ENCODE results near the gene ATP8A1.
"Not testable (repeated sequence)": the region's sequence is repeated elsewhere in the genome, so short reads cannot be mapped to it uniquely, and the experiment has no call there.

The ATP8A1 gene

GRCh38 chr4:42486156-42486555 is 170.7 kb downstream of the ATP8A1 start:
- in situ Hi-C loops (cut with MboI; ENCODE audit: low sequenced_read_pairs); H3K9me3 ChIP-seq; DNase-seq (ENCODE audit: low spot score in 2 of 2); H3K4me3 ChIP-seq; H3K27me3 ChIP-seq (ENCODE audit: low read depth); H3K36me3 ChIP-seq (replicated peaks): not testable (repeated sequence)
- peaks cover 49% of the 10 kb centered on the region for H3K4me1 ChIP-seq

DNA sequence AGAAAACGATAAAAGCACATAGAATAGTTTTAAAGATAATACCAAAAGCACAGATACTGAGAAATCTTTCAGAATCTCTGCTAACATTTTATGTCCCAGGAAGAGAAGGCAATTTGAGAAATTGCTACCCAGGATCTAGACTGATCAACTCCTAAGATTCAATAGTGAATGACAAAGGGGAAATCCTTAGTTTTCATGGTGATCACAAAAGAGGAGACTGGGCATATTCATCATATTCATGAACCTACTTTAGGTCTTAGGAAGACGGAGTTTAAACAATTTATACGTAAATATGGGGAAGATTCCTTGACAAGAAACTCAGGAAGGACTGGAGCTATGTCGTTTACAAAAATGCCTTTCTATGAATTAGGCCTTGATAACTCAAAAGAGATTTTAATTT is 172.3 kb downstream of the ATP8A1 start:
- H3K4me1 ChIP-seq: peaks cover 49% of the 10 kb centered on the region
- H3K36me3 ChIP-seq (replicated peaks): no peaks in the 10 kb centered on the region
- H3K4me3 ChIP-seq: no peak overlapping the region
- H3K9me3 ChIP-seq: no peaks in the 10 kb centered on the region
- peak in 1 of 2 experiments; percentile 66 for DNase-seq (ENCODE audit: low spot score in 2 of 2)
- in situ Hi-C loops (cut with MboI; ENCODE audit: low sequenced_read_pairs): no loop called here
- no peaks in the 10 kb centered on the region for H3K27me3 ChIP-seq (ENCODE audit: low read depth)

DNA sequence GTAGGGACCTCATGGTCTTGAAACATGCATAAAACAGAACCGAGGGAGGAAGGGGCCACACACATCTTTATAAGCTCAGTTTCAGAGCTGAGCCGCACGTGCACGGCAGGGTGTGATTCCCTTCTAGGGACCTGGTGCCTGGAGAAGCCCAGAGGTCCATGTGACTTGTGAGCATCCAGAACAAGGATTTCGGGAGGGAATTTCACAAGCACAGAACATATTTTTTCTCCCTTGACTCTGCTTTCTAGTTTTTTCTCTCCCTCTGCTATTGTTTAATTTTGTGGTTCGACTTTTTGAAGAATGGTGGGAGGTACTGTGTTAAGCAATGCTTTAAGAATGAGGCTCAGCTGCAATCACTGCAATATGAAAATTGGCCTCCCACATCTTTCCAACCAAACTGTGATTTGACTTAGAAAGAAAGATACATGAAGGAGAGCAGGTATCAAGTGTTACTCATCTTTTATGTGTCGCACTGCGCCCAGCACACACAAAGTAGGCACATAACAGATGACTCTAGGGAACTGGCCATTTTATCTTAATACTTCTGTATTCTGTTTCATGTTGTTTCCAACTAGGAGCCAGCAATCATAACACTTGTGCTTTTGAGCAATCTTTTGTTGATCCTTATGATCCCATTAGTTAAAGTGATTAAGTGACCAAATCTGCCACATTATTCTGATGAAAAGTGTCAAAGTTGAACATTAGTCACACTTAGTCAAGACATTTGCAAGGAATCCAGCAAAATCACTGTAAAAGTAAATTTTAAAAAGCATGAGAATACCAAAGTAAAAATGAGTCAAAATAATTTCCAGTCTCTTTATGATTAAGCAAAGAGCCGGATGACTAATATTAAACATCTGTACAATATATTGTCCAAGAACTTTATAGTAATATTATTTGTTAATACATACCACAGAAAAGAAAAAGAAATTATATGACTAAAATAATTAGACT is 173.2 kb downstream of the ATP8A1 start:
- DNase-seq (ENCODE audit: low spot score in 2 of 2): no peak
- Histone ChIP-seq H3K4me1 (peaks cover 56% of the 10 kb centered on the region), H3K27me3 (ENCODE audit: low read depth) (no peaks in the 10 kb centered on the region), H3K4me3 (no peak overlapping the region), H3K9me3 (no peaks in the 10 kb centered on the region), H3K36me3 (replicated peaks) (no peaks in the 10 kb centered on the region)
- in situ Hi-C loops (cut with MboI; ENCODE audit: low sequenced_read_pairs): no loop called here

DNA sequence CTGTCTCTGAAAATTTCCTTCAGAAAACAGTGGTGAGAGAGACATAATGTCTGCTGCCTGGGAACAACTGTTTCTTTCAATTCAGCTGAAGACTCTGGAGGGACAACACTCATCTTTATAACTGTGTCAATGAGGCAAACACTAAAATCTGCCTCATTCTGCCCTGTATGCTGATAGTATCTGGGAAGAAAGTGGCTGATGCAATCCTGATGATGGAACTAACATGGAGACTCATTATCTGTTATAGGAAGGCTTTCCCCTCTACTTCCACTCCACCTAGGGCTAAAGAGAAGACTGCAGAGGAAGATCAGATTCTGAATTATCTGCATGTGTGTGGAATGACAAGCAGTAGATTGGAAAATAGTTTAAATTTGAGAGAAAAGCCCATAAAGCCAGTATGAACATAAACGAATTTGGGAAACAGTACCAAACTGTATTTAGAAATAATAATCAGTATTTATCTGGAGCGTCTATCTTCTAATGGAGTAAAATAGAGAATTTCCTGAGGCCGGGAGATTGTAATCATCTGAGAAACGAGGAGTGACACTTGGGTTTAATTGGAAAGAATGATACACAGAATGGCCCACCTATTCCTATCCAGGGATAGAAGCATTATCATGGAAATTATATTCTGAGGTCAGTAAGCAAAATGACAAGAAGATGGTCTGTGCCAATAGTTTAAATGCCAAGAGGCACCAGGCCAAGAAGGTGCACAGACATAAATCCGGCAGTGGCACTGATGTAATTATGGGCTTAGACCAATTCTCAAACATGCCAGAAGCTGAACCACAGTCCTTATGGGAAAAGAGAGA is 174.2 kb downstream of the ATP8A1 start:
- no peak for DNase-seq (ENCODE audit: low spot score in 2 of 2)
- no peaks in the 10 kb centered on the region for H3K9me3 ChIP-seq
- in situ Hi-C loops (cut with MboI; ENCODE audit: low sequenced_read_pairs): no loop called here
- no peak overlapping the region for H3K4me3 ChIP-seq
- no peaks in the 10 kb centered on the region for H3K36me3 ChIP-seq (replicated peaks)
- H3K4me1 ChIP-seq: peaks cover 62% of the 10 kb centered on the region
- no peaks in the 10 kb centered on the region for H3K27me3 ChIP-seq (ENCODE audit: low read depth)

GRCh38 chr4:42480717-42481116 is 176.2 kb downstream of the ATP8A1 start:
- Histone ChIP-seq H3K36me3 (replicated peaks) (no peaks in the 10 kb centered on the region), H3K4me1 (peaks cover 52% of the 10 kb centered on the region), H3K9me3 (no peaks in the 10 kb centered on the region), H3K4me3 (no peak overlapping the region), H3K27me3 (ENCODE audit: low read depth) (no peaks in the 10 kb centered on the region)
- in situ Hi-C loops (cut with MboI; ENCODE audit: low sequenced_read_pairs): no loop called here
- DNase-seq (ENCODE audit: low spot score in 2 of 2): no peak

- in situ Hi-C loops (cut with MboI; ENCODE audit: low sequenced_read_pairs): no loop called here
- DNase-seq (ENCODE audit: low spot score in 2 of 2): no peak
Observed at GRCh38 chr4:42480281-42480680, 176.6 kb downstream of the ATP8A1 start.

DNA sequence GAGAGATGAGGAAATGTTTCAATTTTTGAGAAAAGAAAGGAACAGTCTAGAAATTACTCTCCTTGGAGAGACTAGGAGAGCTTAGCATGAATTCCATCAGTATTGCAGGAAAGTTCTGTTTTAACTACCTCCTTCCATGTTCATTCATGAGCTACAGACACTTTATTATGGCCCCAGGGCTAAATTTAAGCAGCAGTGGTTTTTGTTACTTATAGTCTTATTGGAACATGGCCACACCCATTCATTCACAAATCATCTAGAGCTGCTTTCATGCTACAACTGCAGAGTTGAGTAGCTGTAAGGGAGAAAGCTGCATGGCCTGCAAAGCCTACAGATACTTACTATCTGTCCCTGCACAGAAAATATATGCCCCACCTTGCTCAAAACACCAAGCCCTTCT is 178.0 kb downstream of the ATP8A1 start:
- Histone ChIP-seq H3K36me3 (replicated peaks) (no peaks in the 10 kb centered on the region), H3K4me1 (peaks cover 36% of the 10 kb centered on the region), H3K4me3 (no peak overlapping the region), H3K27me3 (ENCODE audit: low read depth) (no peaks in the 10 kb centered on the region), H3K9me3 (no peaks in the 10 kb centered on the region)
- DNase-seq (ENCODE audit: low spot score in 2 of 2): peak; percentile 70 to 95
- in situ Hi-C loops (cut with MboI; ENCODE audit: low sequenced_read_pairs): no loop called here

More at GRCh38 chr4:42480281-42480680, 176.6 kb downstream of the ATP8A1 start:
- Histone ChIP-seq H3K27me3 (ENCODE audit: low read depth) (no peaks in the 10 kb centered on the region), H3K4me1 (peaks cover 47% of the 10 kb centered on the region), H3K9me3 (no peaks in the 10 kb centered on the region), H3K36me3 (replicated peaks) (no peaks in the 10 kb centered on the region), H3K4me3 (no peak overlapping the region)

- Histone ChIP-seq H3K36me3 (replicated peaks) (no peaks in the 10 kb centered on the region), H3K27me3 (ENCODE audit: low read depth) (no peaks in the 10 kb centered on the region), H3K4me1 (peaks cover 31% of the 10 kb centered on the region), H3K4me3 (no peak overlapping the region), H3K9me3 (no peaks in the 10 kb centered on the region)
- in situ Hi-C loops (cut with MboI; ENCODE audit: low sequenced_read_pairs): no loop called here
- no peak for DNase-seq (ENCODE audit: low spot score in 2 of 2)
Observed at GRCh38 chr4:42478509-42478908, 178.4 kb downstream of the ATP8A1 start.

DNA sequence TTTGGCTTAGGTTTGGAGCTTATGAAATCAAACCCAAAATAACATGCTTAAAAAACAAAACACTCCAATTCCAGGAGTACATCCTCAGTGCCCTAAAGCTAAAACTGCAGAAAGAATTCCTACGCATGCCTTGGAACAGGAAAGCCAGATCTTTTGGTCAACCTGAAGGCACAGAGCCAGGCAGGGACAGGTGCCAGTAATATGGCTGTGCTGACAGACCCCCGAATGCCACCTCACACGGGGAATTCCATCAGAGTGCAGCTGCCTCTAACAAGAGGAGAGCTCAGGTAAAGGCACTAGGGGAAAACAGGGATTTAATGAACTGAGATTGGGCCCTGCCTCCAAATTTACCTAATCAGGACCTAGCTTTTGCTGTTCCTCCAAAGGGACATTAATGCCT is 182.5 kb downstream of the ATP8A1 start:
- no peak for DNase-seq (ENCODE audit: low spot score in 2 of 2)
- Histone ChIP-seq H3K9me3 (no peaks in the 10 kb centered on the region), H3K36me3 (replicated peaks) (no peaks in the 10 kb centered on the region), H3K27me3 (ENCODE audit: low read depth) (no peaks in the 10 kb centered on the region), H3K4me3 (no peak overlapping the region), H3K4me1 (peaks cover 19% of the 10 kb centered on the region)
- in situ Hi-C loops (cut with MboI; ENCODE audit: low sequenced_read_pairs): no loop called here

- in situ Hi-C loops (cut with MboI; ENCODE audit: low sequenced_read_pairs): no loop called here
- Histone ChIP-seq H3K4me3 (no peak overlapping the region), H3K9me3 (no peaks in the 10 kb centered on the region), H3K27me3 (ENCODE audit: low read depth) (no peaks in the 10 kb centered on the region), H3K4me1 (peaks cover 13% of the 10 kb centered on the region), H3K36me3 (replicated peaks) (no peaks in the 10 kb centered on the region)
- no peak for DNase-seq (ENCODE audit: low spot score in 2 of 2)
Observed at GRCh38 chr4:42473071-42473684, 183.7 kb downstream of the ATP8A1 start.

DNA sequence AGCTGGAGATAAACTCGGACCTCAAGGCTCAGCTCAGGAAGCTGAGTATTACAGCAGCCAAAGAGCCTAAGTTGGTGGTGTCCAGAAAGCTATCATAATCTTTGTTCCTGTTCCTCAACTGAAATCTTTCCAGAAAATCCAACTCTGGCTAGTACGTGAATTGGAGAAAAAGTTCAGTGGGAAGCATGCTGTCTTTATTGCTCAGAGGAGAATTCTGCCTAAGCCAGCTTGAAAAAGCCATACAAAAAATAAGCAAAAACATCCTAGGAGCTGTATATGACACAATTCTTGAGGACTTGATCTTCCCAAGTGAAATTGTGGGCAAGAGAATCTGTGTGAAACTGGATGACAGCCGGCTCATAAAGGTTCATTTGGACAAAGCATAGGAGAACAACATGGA is 185.0 kb downstream of the ATP8A1 start:
- H3K4me3 ChIP-seq: no peak overlapping the region
- in situ Hi-C loops (cut with MboI; ENCODE audit: low sequenced_read_pairs): no loop called here
- no peaks in the 10 kb centered on the region for H3K9me3 ChIP-seq
- H3K4me1 ChIP-seq: peaks cover 22% of the 10 kb centered on the region
- H3K27me3 ChIP-seq (ENCODE audit: low read depth): no peaks in the 10 kb centered on the region
- H3K36me3 ChIP-seq (replicated peaks): no peaks in the 10 kb centered on the region
- no peak for DNase-seq (ENCODE audit: low spot score in 2 of 2)

- H3K27me3 ChIP-seq (ENCODE audit: low read depth): no peaks in the 10 kb centered on the region
- no peaks in the 10 kb centered on the region for H3K9me3 ChIP-seq
- no peak overlapping the region for H3K4me3 ChIP-seq
- H3K4me1 ChIP-seq: peaks cover 19% of the 10 kb centered on the region
- no peaks in the 10 kb centered on the region for H3K36me3 ChIP-seq (replicated peaks)
- DNase-seq (ENCODE audit: low spot score in 2 of 2): no peak
- in situ Hi-C loops (cut with MboI; ENCODE audit: low sequenced_read_pairs): no loop called here
Observed at GRCh38 chr4:42470023-42470422, 186.9 kb downstream of the ATP8A1 start.

GRCh38 chr4:42467777-42468176 is 189.1 kb downstream of the ATP8A1 start:
- peak; percentile 30 to 87 for DNase-seq (ENCODE audit: low spot score in 2 of 2)
- in situ Hi-C loops (cut with MboI; ENCODE audit: low sequenced_read_pairs); H3K4me3 ChIP-seq: not testable (repeated sequence)

More at GRCh38 chr4:42467777-42468176, 189.1 kb downstream of the ATP8A1 start:
- not testable (repeated sequence) for H3K36me3 ChIP-seq (replicated peaks); H3K9me3 ChIP-seq; H3K27me3 ChIP-seq (ENCODE audit: low read depth)
- peaks cover 19% of the 10 kb centered on the region for H3K4me1 ChIP-seq
